NCI-H526 (cell line): ENCODE data around the gene LRRC52.

Experiments used
- DNase-seq, 2 experiments: peaks; one replicate each; lab custom pipeline; 2025; lab: John Stamatoyannopoulos, UW

LRRC52 gene

DNA sequence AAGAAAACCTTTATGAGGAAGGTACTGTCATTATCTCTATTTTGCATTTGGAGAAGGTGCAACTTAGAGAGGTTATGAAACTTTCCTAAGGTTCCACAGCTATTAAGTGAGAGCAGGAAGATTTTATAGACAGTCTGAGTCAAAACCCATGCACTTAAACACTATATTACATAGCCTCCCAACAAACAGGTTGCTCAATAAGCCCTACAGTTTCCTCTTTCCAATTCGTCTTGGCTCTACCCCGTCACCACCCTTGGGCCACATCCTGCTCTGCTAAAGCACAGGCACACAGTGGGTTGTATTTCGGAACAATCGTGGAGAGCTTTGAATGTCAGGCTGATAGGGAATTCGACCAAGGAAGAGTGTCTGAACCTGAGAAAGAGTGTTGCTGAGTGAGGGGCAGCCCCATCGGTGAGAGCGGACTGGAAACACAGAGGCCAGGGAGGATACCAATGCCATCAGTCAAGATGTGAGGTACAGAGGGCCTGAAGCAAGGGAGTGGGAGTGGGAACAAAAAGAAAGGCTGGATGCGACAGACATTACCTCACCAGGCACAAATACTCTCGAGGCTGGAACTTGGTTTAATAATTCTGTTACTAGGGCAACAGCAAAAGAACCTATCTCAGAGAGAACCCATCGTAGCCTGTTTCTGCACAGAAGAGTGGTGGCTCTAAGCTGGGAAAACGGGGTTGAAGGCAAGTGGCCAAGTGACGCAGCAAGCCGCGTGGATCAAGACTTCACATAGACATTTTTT, 6.3 kb upstream of the LRRC52 start:
- no peak for DNase-seq

DNA sequence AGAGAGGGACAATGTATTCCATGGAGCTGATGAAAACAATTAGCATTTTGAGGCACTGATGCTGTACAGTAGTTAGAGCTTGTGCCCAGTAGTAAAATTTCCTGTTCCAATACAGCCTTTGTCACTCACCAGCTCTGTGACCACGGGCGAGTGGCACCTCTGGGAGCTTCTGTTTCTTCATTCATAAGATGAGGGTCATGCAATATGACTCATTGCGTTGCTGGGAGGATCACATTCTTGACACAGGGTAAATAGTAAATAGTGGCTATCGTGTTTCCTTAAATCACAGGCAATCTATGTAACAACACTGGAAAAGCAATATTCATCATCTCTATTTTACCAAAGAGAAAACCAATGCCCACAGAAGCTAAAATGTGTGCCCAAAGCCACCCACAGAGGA, 4.5 kb upstream of the LRRC52 start:
- no peak for DNase-seq

DNA sequence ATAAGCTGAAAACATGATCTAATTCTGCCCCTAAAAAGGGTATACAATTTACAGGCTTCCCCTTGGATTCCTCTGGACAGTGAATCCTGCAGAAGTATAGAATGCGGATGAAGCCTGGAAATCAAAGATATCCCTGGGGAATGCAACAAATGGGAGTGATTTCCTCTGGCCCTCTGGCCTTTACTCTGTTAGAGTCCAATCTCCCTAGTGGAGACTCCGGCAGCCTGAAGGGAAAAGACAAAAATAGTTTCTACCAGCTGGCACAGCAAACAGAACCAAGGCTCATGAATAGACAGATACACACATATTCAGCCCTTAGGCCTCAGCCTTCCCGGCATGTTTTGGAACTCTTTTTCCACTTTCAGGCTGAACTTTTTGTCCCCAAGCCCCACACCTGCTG, 3.9 kb upstream of the LRRC52 start:
- no peak for DNase-seq

DNA sequence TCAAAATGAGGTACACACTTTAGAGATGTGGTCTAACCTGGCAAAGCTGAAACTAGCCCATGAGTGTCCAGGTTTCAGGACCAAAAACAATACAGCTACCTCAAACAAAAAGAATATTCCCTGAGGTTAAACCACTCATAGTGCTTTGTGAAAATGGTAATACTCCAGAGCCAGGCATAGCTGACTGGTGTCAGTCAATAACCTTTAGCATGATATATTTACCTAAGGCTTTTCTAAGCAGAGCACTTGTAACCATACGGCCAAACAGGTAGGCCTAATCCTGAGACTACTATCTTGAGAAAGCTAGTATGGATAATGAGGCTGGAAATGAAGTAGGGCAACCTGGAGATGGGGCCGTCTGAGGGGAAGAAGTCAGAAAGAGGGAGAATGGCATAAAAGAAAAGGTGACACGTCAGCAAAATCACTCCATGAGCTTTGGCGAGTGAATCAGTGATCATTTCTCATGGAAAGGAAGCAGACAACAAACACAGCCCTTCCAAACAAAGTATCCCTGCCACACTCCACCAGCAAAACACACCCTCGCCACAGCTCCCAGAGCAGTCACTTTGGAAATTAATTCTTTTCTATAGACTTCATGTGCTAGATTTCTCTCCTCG, 1.7 kb upstream of the LRRC52 start:
- DNase-seq: no peak

DNA sequence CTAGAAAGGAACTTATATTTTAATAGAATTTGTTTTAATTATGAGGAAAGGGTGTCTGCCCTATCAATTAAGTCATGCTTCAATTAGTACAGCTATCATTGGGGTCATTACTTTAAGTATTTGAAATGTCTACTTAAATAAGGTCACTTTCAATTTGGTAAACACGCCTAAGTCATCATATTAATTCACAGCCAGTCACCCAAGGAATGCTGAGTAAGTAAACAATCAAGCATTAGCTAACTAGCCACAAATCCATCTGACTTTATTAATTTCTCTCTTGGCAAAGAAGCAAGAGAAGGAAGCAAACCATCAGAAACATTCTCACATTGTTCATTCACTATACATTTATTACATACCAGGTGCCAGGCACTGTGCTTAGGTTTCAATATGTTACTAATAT, 1.2 kb upstream of the LRRC52 start:
- DNase-seq: no peak

DNA sequence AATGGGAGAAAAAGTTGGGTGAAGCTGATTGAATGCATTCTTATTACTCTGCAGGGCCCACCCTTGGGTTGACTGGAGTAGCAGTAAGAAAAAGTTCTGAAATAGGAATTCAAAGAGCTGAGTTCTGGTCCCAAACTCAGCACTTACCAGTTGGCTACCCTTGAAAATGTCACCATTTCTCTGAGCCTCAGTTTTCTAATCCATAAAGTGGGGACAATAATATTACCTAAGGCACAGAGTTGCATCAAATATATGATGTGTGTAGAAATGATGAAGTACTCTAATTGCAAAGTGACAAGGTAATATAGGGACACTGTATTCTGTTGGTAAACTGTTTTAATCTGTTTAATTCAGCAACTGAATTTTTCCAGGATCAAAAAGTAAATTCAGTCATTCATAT, 1.2 kb downstream of the LRRC52 start:
- DNase-seq: no peak

DNA sequence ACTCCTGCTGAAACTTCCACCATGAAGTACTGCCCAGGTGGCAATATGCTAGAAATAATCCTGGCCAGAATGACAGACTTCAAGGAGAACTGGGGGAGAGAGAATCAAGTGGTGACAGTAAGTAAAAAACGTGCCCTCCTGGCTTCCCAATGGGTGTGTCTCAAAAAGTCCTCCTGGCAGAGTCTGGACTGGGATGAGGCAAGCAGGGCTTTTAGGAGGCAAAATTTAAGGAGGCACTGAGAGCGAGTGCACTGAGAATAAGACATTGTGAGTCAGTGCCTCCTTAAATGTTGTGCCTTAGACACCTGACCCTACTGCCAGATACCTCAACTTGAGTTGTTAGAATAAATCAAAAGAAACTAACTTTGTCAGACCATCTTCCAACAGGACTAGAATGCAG, 2.2 kb downstream of the LRRC52 start:
- DNase-seq: no peak

DNA sequence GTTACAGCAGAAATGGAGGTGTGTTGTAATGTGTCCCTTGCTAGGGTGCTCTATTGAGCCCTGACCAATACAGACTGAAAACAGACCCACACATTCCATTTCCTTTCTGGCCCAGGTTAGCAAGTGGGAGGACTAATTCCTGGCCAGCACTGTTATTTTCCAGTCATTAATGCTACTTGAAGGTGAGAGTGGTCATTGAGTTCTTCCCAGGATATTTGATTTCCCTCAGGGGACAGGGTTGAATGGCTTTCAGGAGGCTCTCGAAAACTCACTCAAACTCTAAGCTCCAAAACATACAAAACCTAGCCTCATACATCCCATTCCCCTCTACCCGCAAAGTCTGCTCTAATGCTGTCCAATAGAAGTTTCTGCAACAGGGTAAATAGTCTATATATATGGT, 6.2 kb downstream of the LRRC52 start:
- DNase-seq: no peak

DNA sequence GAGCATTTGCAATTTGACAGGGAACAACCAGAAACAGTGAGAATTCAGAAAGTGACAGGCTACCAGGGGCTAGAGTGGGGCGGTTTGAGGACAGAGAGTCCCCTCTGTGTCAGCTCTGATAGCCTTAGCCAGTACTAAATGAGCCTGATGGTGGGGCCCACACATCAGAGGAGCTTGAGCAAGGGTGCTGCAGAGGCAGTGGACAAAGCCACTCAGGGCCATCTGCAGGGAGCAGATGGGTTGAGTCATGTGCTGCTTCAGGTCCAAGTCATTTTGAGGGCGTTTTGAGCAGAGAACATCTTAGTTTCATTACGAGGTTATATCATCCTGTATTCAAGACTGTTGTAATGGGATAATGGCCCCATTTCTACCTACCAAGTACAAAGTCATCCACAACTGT, 7.7 kb downstream of the LRRC52 start:
- no peak for DNase-seq

DNA sequence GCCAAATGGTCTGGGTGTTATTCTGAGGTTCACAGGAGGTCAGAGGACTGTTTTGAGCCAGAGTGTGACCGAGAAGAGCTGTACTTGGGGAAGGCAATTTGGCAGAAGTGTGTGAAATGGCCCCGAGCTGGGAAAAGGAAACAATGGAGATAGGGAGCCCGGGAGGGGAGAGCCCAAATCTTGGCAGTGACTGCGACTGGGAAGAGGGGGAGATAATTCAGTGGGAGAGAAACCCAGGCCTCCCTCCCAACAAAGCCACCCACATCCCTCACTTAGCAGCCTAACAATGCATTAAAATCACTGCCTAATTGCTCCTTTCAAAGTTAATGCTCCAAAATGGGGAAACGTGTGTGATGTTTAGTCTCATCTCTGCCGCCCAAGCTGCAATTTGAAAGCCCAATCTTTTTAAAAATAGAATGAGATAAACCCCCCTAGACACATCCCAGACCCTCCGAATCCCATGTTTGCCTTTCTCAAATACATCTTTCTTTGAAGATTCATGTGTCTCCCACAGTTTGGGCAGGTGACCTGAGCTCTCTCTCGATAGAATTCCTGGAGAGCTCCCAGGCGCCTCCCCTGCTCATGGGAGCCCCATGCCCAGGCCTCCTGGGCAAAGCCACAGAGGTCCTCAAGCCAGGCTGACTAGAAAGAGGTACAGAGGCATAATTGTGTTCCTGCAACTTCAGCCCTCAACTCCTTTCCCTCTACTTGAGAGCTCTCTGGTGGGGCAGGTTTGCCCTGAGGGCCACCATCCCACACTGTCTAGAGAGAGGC, 17.3 kb downstream of the LRRC52 start:
- DNase-seq: no peak

DNA sequence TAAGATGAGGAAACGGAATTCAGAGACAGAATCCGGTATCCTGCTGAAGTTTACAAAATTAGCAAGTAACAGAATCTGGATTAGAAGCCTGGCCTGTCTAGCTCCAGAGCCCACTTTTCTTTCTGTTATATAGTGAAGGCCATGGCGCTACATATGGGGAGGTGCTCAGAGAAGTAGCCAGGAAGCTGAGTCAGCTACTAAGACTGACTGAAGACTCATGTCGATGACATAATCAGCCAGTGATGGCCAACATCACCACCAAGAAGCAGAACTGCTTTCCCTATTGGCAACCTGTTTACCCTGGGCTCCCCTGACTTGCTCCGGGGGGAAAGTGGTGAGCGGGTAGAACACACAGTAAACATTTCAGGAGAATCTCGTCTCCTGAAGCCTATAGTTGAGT, 18.8 kb downstream of the LRRC52 start:
- no peak for DNase-seq

DNA sequence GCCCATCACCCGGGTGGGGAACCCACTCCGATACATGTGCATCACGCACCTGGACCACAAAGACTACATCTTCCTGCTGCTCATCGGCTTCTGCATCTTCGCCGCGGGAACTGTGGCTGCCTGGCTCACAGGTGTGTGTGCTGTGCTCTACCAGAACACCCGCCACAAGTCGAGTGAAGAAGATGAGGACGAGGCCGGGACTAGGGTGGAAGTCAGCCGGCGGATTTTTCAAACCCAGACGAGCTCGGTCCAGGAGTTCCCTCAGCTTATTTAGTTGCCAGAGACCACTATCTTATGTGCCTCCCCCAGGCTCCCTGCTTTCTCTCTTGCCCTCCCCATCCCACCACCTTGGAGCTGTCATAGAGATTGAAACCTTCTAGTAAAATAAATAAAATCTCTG, 19.8 kb downstream of the LRRC52 start:
- no peak for DNase-seq

DNA sequence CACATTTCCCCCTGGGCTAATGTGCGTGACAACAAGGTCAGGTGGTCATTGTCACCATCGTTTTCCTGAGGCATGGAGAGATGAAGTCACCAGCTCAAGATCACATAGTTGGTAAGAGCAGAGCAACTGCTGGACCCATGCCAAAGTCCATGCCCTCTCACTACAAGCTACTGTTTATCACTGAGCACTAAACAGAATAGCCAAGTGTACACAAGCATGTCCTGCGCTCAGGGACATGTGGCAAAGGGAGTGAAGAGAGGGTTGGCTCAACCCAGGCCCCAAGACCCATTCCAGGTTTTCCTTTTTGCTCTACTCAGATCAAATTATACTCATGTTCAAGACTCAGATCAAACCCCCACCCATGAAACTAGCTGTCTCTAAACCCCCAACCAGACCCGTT, 20.8 kb downstream of the LRRC52 start:
- DNase-seq: no peak

DNA sequence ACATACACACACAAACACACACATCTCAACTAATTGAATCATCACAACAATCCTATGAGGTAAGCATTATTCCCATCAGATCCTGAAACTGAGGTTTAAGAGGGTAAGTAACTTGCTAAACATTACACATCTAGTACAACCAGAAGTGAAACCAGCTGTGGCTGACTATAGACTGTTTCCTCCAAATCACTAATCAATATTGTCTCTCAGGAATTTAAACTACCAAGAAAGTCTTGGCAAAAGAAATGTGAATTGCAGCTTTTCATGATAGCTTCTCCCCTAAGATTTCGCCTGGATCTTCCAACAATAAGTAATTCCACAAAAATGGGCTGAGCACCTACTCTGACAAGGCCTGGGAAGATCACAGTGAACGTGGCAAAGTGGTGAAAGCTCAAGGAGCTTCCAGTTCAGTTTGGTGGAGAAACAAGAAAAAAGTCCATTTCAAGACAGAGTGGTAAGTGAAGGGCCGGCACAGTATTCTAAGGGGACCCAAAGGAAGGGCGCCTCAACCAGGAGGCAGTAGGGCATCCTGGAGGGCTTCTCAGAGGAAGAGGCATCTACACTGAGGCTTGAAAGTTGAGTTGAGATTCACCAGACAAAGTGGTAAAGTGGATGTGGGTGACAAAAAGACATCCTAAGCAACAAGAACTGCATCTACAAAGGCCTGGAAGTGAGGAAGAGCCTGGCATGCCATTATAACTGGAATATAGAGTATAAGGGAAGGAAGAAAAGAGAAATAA, 22.1 kb downstream of the LRRC52 start:
- DNase-seq: no peak

DNA sequence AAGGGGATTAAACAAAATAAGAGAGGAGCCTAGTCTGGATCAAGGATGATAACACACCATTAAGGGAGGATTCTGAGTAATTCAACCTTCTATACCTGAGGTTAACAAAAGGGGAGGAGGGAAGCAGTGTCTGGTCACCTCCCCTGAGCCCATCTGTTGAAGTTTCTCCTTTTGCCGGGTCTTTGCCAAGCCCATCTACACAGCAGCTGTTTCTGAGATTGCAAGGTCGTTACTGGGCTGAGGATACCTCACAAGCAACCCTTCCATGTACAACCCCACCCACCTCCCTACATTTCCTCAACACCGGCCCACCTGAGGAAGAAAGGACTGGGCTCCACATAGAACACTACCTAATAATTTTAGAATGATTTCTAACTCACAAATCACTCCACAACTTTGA, 26.3 kb downstream of the LRRC52 start:
- no peak for DNase-seq

DNA sequence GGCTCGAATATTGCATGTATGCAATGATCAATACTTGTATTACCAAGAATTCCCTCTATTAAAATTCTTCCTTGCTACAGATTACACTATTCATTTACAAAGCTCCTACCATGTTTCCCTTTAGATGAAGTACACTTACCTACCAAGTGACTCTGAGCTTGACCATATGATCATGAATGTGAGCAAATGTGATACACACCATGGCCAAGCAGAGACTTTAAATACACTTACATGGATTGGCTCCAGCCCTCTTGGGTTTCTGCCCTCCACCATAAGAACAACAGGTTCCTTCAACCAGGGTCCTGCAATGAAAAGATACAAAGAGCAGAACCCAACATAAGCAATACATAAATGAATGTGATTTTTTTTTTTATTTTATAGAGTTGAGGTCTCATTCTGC, 30.0 kb downstream of the LRRC52 start:
- DNase-seq: no peak

DNA sequence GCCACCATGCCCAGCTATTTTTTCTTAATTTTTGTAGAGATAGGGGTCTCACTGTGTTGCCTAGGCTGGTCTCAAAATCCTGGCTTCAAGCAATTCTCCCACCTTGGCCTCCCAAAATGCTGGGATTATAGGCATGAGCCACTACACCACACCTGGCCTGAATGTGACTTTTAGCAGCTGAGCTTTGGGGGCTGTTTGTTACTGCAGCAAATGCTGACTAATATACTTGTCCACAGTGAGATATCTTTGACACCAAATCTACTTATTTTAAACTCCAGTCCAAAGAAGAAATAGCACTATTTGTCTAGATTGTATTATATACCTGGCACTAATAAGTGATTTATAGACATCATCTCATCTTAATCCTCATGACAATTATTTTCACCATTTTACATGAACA, 30.5 kb downstream of the LRRC52 start:
- no peak for DNase-seq

DNA sequence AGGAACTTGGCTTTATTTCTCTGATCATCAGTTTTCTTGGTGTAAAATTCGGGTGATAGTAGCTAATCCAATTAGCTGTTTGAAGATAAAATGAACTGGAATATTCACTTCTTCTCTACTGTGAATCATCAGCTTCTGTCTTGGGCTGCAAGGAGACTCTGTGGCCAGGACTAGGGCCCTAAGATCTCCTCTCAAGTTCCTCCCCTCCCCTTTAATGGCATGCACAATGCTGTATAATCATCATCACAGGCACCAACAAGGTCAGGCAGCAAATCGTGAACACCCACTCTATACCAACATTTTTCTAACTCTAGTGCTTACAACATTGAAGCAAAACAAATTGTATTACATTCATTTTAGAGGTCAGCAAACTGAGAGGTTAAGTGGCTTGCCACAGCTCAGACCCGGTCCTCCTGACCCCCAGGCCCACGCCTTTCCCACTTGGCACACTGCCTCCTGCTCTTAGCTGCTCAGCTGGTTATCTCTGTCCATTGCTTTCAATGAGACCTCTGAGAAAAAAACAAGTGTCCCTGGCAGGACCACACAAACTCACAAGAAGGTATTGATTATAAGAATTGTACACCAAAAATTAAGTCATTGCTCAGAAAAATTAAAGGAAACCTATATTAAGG, 31.8 kb downstream of the LRRC52 start:
- no peak for DNase-seq

DNA sequence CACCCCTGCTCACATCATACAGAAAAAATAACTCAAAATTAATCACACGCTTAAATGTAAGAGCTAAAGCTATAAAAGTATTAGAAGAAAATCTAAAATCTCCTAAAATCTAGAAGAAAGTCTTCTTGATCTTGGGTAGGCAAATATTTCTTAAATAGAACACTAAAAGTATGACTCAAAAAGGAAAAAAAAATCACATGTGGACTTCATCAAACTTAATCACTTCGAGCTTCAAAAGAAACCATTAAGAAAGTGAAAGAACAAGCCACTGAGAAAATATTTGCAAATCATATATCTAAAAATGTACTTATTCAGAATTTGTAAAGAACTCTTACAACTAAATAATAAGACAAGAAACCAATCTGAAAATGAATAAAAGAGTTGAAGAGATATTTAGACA, 32.7 kb downstream of the LRRC52 start:
- no peak for DNase-seq

DNA sequence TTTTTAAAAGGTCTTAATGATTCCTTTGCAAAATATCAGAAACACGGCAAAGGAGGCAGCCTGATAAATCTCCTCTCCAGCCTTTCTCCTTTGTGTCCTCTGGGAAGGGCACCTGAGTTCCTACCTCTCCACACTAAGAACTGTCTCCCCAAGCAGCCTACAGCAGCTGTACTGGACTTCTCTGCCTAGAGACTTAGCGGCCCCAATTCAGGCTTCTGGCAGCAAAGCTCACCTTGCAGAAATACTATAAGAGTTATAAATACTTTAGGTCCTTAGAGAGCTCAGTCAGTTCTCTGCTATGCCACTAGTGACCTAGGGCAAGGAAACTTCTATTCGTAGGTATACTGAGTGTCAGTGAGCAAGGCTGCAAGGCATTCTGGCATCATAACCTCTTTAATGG, 33.9 kb downstream of the LRRC52 start:
- no peak for DNase-seq

DNA sequence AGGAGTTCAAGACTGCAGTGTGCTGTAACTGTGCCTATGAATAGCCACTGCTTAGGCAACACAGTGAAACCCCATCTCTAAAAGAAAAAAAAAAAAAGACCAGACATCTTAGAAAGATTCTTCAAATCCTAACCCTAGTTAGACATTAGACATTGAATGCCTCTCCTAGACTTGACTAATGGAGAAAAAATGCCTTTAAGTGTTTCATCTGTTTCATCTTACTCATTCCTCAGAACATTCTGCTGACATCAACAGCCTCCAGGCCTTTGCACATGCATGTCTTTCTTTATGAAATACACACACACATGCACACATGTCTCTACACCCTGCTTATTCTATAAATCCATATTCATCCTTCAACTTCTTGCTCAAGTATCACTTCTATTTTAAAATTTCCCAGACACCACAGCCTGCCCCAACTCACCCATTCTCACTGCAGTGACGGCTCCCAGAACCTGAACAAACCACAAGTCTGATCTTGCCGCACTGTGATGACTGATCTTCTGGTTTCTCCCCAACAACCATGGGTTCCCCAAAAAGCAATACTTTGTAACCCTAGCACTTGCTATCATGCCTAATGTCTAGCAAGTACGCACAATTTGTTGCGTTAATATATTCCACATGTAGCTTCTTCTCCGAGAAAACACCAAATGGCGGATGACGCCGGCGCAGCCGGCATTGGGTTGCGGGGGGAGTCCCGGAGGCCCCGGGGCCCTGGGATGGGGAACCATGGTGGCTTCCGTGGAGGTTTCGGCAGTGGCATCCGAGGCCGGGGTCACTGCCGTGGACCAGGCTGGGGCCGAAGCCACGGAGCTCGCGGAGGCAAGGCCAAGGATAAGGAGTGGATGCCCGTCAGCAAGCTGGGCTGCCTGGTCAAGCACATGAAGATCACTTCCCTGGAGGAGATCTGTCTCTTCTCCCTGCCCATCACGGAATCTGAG, 37.4 kb downstream of the LRRC52 start:
- no peak for DNase-seq
